NCI-H1048 (cell line): Measurements from ENCODE around the gene ZNF169.
"Not testable (repeated sequence)": the region's sequence is repeated elsewhere in the genome, so short reads cannot be mapped to it uniquely, and the experiment has no call there.

Experiments
- DNase-seq: peaks from one replicate; lab custom pipeline; 2025; lab: John Stamatoyannopoulos, UW

The ZNF169 gene

GRCh38 chr9:94348754-94349153, 89.7 kb downstream of the ZNF169 start:
- not testable (repeated sequence) for DNase-seq
